Naive thymus-derived CD4-positive, alpha-beta T cell (primary cell): ENCODE results near the gene CDK14. TPM values are rescaled to one million over a fixed set of nuclear protein-coding genes. Genes with fewer than 3 reads are reported as not detected.

ENCODE experiments used
- ATAC-seq: fragments of 150-1000 bp; cut with Tn5 transposase; 2 replicates; pipeline ENCODE4 v1.10.0; 2021; ENCODE audit warnings: mild to moderate bottlenecking, moderate library complexity
- CTCF ChIA-PET: fragments of 350-600 bp; sonication (Branson Sonifier 250); formaldehyde crosslinking; loops from one replicate; lab custom pipeline; 2021; ENCODE audit warnings: antibody characterized with exemption; lab: Charles Lee
- POLR2A ChIA-PET: fragments of 350-600 bp; sonication (Branson Sonifier 250); formaldehyde crosslinking; loops from one replicate; lab custom pipeline; 2021; ENCODE audit warnings: antibody characterized with exemption, inconsistent platforms; lab: Charles Lee
- DNase-seq, 9 donors: peaks; one replicate each; pipeline versions ENCODE4 v3.0.0 to v3.0.0-alpha.2; 2020 to 2022; ENCODE audit warnings: mixed read lengths in 1 of 9
- H3K27ac ChIP-seq: one replicate; pipeline ENCODE4 v1.7.0; 2013; ENCODE audit warnings: mild to moderate bottlenecking, low read depth, low read length, moderate library complexity
- H3K27me3 ChIP-seq, 2 donors: one replicate each; pipeline ENCODE4 v1.7.0; 2013; ENCODE audit warnings: low read length in 2 of 2, mild to moderate bottlenecking in 2 of 2, moderate library complexity in 2 of 2; ENCODE audit not compliant: control insufficient read depth in 2 of 2, insufficient read depth in 2 of 2
- H3K36me3 ChIP-seq, 3 experiments: 1 replicate in 2 of 3; 2 replicates in 1 of 3; pipeline ENCODE4 v1.7.0; 2013; ENCODE audit warnings: low read length in 3 of 3, mild to moderate bottlenecking in 3 of 3, moderate library complexity in 1 of 3; ENCODE audit not compliant: insufficient read depth in 3 of 3, control insufficient read depth in 2 of 3
- H3K4me1 ChIP-seq, 2 donors: one replicate each; pipeline ENCODE4 v1.7.0; 2013; ENCODE audit warnings: low read length in 2 of 2, mild to moderate bottlenecking in 2 of 2, moderate library complexity in 1 of 2; ENCODE audit not compliant: control insufficient read depth in 2 of 2, insufficient read depth in 2 of 2
- H3K4me3 ChIP-seq: 2 replicates; pipeline ENCODE4 v1.7.0; 2013; ENCODE audit warnings: mild to moderate bottlenecking, low read length
- H3K9me3 ChIP-seq, 3 experiments: 1 replicate in 2 of 3; 2 replicates in 1 of 3; pipeline ENCODE4 v1.7.0; 2013; ENCODE audit warnings: low read length in 3 of 3; ENCODE audit not compliant: control insufficient read depth in 2 of 3
- H3K27ac Mint-ChIP-seq, 9 donors: one replicate each; pipeline ENCODE4 v1.8.0; 2020 to 2022; ENCODE audit warnings: mixed read lengths in 9 of 9, mild to moderate bottlenecking in 8 of 9, moderate library complexity in 5 of 9, inconsistent platforms in 2 of 9
- H3K27me3 Mint-ChIP-seq, 5 donors: one replicate each; pipeline ENCODE4 v1.8.0; 2021 to 2022; ENCODE audit warnings: mixed read lengths in 5 of 5, mild to moderate bottlenecking in 1 of 5
- H3K36me3 Mint-ChIP-seq, 5 donors: one replicate each; pipeline ENCODE4 v1.8.0; 2020 to 2022; ENCODE audit warnings: mixed read lengths in 5 of 5, mild to moderate bottlenecking in 3 of 5, inconsistent platforms in 1 of 5
- H3K4me1 Mint-ChIP-seq, 7 donors: one replicate each; pipeline ENCODE4 v1.8.0; 2020 to 2022; ENCODE audit warnings: mixed read lengths in 7 of 7, mild to moderate bottlenecking in 3 of 7, inconsistent platforms in 1 of 7
- H3K4me3 Mint-ChIP-seq, 10 donors: one replicate each; pipeline ENCODE4 v1.8.0; 2020 to 2022; ENCODE audit warnings: mild to moderate bottlenecking in 10 of 10, mixed read lengths in 10 of 10, moderate library complexity in 6 of 10, inconsistent platforms in 2 of 10
- H3K9me3 Mint-ChIP-seq, 11 donors: one replicate each; pipeline ENCODE4 v1.8.0; 2020 to 2022; ENCODE audit warnings: mixed read lengths in 11 of 11, mild to moderate bottlenecking in 4 of 11, inconsistent platforms in 1 of 11, moderate library complexity in 1 of 11
- intact Hi-C, 2 donors: fragments of 100-400 bp; cut with micrococcal nuclease; formaldehyde crosslinking; loops; one replicate each; pipeline ENCODE4 v1.15.1; 2023
- polyA plus RNA-seq, 2 donors: library from polyadenylated mRNA; unstranded; fragments of 300-500 nt; fragmentation: Illumina TruSeq; gene quantifications; one replicate each; pipeline ENCODE4 v1.2.3, GENCODE V29; 2021
- total RNA-seq, 6 experiments: library from RNA in 5 of 6; stranded (reverse) in 5 of 6; gene quantifications; 1 replicate in 5 of 6; 2 replicates in 1 of 6; pipeline ENCODE4 v1.2.3 and lab custom pipeline; 2021 to 2026

Gene CDK14
- total and polyA plus RNA-seq, 7 experiments from 2014 or later = 0.05 to 9.9 (median 0.72) TPM; not detected in 1

GRCh38 chr7:91135703-91136430 lies 539.7 kb downstream of the CDK14 start:
- Histone ChIP-seq H3K36me3 (no peaks in the 10 kb centered on the region), H3K4me1 (no peaks in the 10 kb centered on the region), H3K27me3 (no peaks in the 10 kb centered on the region), H3K9me3 (no peaks in the 10 kb centered on the region), H3K27ac (no peak overlapping the region), H3K4me3 (no peak overlapping the region)
- Mint-ChIP-seq H3K27me3 (peaks cover 3 to 8% (median 7%) of the 10 kb centered on the region in 5 donors), H3K4me1 (peaks cover 0 to 1% (median 0%) of the 10 kb centered on the region in 7 donors), H3K4me3 (no peak overlapping the region), H3K9me3 (peaks cover 0 to 2% (median 0%) of the 10 kb centered on the region in 11 donors), H3K36me3 (no peaks in the 10 kb centered on the region), H3K27ac (no peak overlapping the region)
- intact Hi-C loops = no loop called here
- no peak for DNase-seq
- CTCF ChIA-PET = no interaction called here
- ATAC-seq = no peak
- POLR2A ChIA-PET = no interaction called here

GRCh38 chr7:91137153-91137787 lies 541.1 kb downstream of the CDK14 start:
- no peak for ATAC-seq
- peaks cover 0 to 1% (median 0%) of the 10 kb centered on the region in 7 donors for H3K4me1 Mint-ChIP-seq
- no peaks in the 10 kb centered on the region for H3K27me3 ChIP-seq
- no peak overlapping the region for H3K27ac Mint-ChIP-seq
- ChIA-PET CTCF (no interaction called here), POLR2A (no interaction called here)
- H3K4me1 ChIP-seq = no peaks in the 10 kb centered on the region
- peaks cover 0 to 4% (median 0%) of the 10 kb centered on the region in 11 donors for H3K9me3 Mint-ChIP-seq
- no peak overlapping the region for H3K4me3 Mint-ChIP-seq
- DNase-seq = no peak
- no peaks in the 10 kb centered on the region for H3K9me3 ChIP-seq
- intact Hi-C loops = no loop called here
- no peaks in the 10 kb centered on the region for H3K36me3 Mint-ChIP-seq
- peaks cover under 1 to 7% (median 3%) of the 10 kb centered on the region in 5 donors for H3K27me3 Mint-ChIP-seq
- H3K4me3 ChIP-seq = no peak overlapping the region
- no peaks in the 10 kb centered on the region for H3K36me3 ChIP-seq
- no peak overlapping the region for H3K27ac ChIP-seq

GRCh38 chr7:91137788-91138368 lies 541.8 kb downstream of the CDK14 start:
- no peak overlapping the region for H3K27ac Mint-ChIP-seq
- intact Hi-C loops = no loop called here
- H3K36me3 Mint-ChIP-seq = no peaks in the 10 kb centered on the region
- ATAC-seq (no peak), DNase-seq (no peak)
- peaks cover 0 to 4% (median 3%) of the 10 kb centered on the region in 5 donors for H3K27me3 Mint-ChIP-seq
- H3K4me3 Mint-ChIP-seq = no peak overlapping the region
- CTCF ChIA-PET = no interaction called here
- POLR2A ChIA-PET = no interaction called here
- Histone ChIP-seq H3K4me3 (no peak overlapping the region), H3K27ac (no peak overlapping the region), H3K4me1 (no peaks in the 10 kb centered on the region), H3K27me3 (no peaks in the 10 kb centered on the region), H3K36me3 (no peaks in the 10 kb centered on the region), H3K9me3 (no peaks in the 10 kb centered on the region)
- H3K4me1 Mint-ChIP-seq = peaks cover 0 to 1% (median 0%) of the 10 kb centered on the region in 7 donors
- H3K9me3 Mint-ChIP-seq = peaks cover 0 to 4% (median 0%) of the 10 kb centered on the region in 11 donors

- intact Hi-C loops = no loop called here
- ChIA-PET POLR2A (no interaction called here), CTCF (no interaction called here)
- H3K36me3 ChIP-seq = no peaks in the 10 kb centered on the region
- Mint-ChIP-seq H3K27ac (no peak overlapping the region), H3K4me3 (no peak overlapping the region), H3K27me3 (peaks cover 0 to 4% (median 0%) of the 10 kb centered on the region in 5 donors), H3K36me3 (no peaks in the 10 kb centered on the region), H3K9me3 (peaks cover 0 to 4% (median 0%) of the 10 kb centered on the region in 11 donors), H3K4me1 (peaks cover 0 to 1% (median 0%) of the 10 kb centered on the region in 7 donors)
- no peak overlapping the region for H3K4me3 ChIP-seq
- H3K9me3 ChIP-seq = no peaks in the 10 kb centered on the region
- H3K27me3 ChIP-seq = no peaks in the 10 kb centered on the region
- no peak overlapping the region for H3K27ac ChIP-seq
- H3K4me1 ChIP-seq = no peaks in the 10 kb centered on the region
- no peak for DNase-seq
- ATAC-seq = no peak
Measured at GRCh38 chr7:91140286-91140685, 544.2 kb downstream of the CDK14 start.

- peak; percentile 41 for ATAC-seq
- POLR2A ChIA-PET = no interaction called here
- Histone ChIP-seq H3K4me1 (no peaks in the 10 kb centered on the region), H3K27me3 (no peaks in the 10 kb centered on the region), H3K9me3 (no peaks in the 10 kb centered on the region), H3K27ac (no peak overlapping the region), H3K36me3 (no peaks in the 10 kb centered on the region), H3K4me3 (no peak overlapping the region)
- CTCF ChIA-PET = no interaction called here
- H3K27ac Mint-ChIP-seq = no peak overlapping the region
- intact Hi-C loops = no loop called here
- peaks cover 0 to 1% (median 0%) of the 10 kb centered on the region in 7 donors for H3K4me1 Mint-ChIP-seq
- peaks cover 0 to 4% (median 0%) of the 10 kb centered on the region in 5 donors for H3K27me3 Mint-ChIP-seq
- H3K36me3 Mint-ChIP-seq = no peaks in the 10 kb centered on the region
- peaks cover 0 to 4% (median 0%) of the 10 kb centered on the region in 11 donors for H3K9me3 Mint-ChIP-seq
- H3K4me3 Mint-ChIP-seq = no peak overlapping the region
- DNase-seq = no peak
Measured at GRCh38 chr7:91140982-91141381, 544.9 kb downstream of the CDK14 start.

GRCh38 chr7:91142743-91143142 lies 546.6 kb downstream of the CDK14 start:
- ATAC-seq = no peak
- H3K27me3 Mint-ChIP-seq = peaks cover 0 to 4% (median 0%) of the 10 kb centered on the region in 5 donors
- no peak for DNase-seq
- Histone ChIP-seq H3K9me3 (no peaks in the 10 kb centered on the region), H3K4me3 (no peak overlapping the region), H3K4me1 (no peaks in the 10 kb centered on the region), H3K27ac (no peak overlapping the region), H3K36me3 (no peaks in the 10 kb centered on the region), H3K27me3 (no peaks in the 10 kb centered on the region)
- peaks cover 0 to 4% (median 0%) of the 10 kb centered on the region in 11 donors for H3K9me3 Mint-ChIP-seq
- H3K4me3 Mint-ChIP-seq = no peak overlapping the region
- no peak overlapping the region for H3K27ac Mint-ChIP-seq
- intact Hi-C loops = no loop called here
- no peaks in the 10 kb centered on the region for H3K36me3 Mint-ChIP-seq
- H3K4me1 Mint-ChIP-seq = peaks cover 0 to 1% (median 0%) of the 10 kb centered on the region in 7 donors
- ChIA-PET POLR2A (no interaction called here), CTCF (no interaction called here)
